Fibroblast of lung (primary cell): Measurements from ENCODE around the gene GPC5. TPM values are rescaled to one million over a fixed set of nuclear protein-coding genes. Genes with fewer than 3 reads are reported as not detected.

ENCODE experiments used
- DNase-seq, 2 donors: peaks; one replicate each; pipeline versions ENCODE4 v3.0.0 to v3.0.0-alpha.2; 2010; ENCODE audit warnings: low read depth in 2 of 2
- H2AFZ ChIP-seq: 2 replicates; pipeline ENCODE4 v1.5.1; 2012; ENCODE audit warnings: low read length, control low read depth, inconsistent platforms
- H3K27ac ChIP-seq: 2 replicates; pipeline ENCODE4 v1.5.1; 2011; ENCODE audit warnings: low read length, control low read depth; ENCODE audit not compliant: insufficient read depth
- H3K27me3 ChIP-seq: 2 replicates; pipeline ENCODE4 v1.5.1; 2011; ENCODE audit warnings: mild to moderate bottlenecking, low read length; ENCODE audit not compliant: control insufficient read depth, insufficient read depth
- H3K36me3 ChIP-seq: 2 replicates; pipeline ENCODE4 v1.5.1; 2011; ENCODE audit warnings: low read length; ENCODE audit not compliant: control insufficient read depth, insufficient read depth
- H3K4me1 ChIP-seq: 2 replicates; pipeline ENCODE4 v1.5.1; 2011; ENCODE audit warnings: low read length; ENCODE audit not compliant: control insufficient read depth, insufficient read depth; ENCODE audit errors: extremely low read depth
- H3K4me2 ChIP-seq: 2 replicates; pipeline ENCODE4 v1.5.1; 2011; ENCODE audit warnings: low read length, control low read depth; ENCODE audit not compliant: insufficient read depth; ENCODE audit errors: extremely low read depth
- H3K4me3 ChIP-seq, 4 experiments: fragments of 200-600 bp in 1 of 4; sonication (generic) in 1 of 4; replicated peaks in 1 of 4; 2 replicates each; pipeline ENCODE4 v1.5.1; 2011 to 2016; ENCODE audit warnings: low read length in 4 of 4, low read depth in 3 of 4, mild to moderate bottlenecking in 3 of 4, control low read depth in 2 of 4, inconsistent platforms in 1 of 4, mixed read lengths in 1 of 4; ENCODE audit not compliant: insufficient read depth in 1 of 4; ENCODE audit errors: control extremely low read depth in 1 of 4
- H3K79me2 ChIP-seq: 2 replicates; pipeline ENCODE4 v1.5.1; 2012; ENCODE audit warnings: mild to moderate bottlenecking, low read length, inconsistent platforms; ENCODE audit not compliant: control insufficient read depth, insufficient read depth
- H3K9ac ChIP-seq: 2 replicates; pipeline ENCODE4 v1.5.1; 2011; ENCODE audit warnings: mild to moderate bottlenecking, low read length, control low read depth; ENCODE audit not compliant: insufficient read depth
- H3K9me3 ChIP-seq: 2 replicates; pipeline ENCODE4 v1.5.1; 2012; ENCODE audit warnings: low read depth, low read length; ENCODE audit not compliant: control insufficient read depth, insufficient read depth
- H4K20me1 ChIP-seq: 2 replicates; pipeline ENCODE4 v1.5.1; 2011; ENCODE audit warnings: low read length; ENCODE audit not compliant: control insufficient read depth, insufficient read depth; ENCODE audit errors: extremely low read depth
- EZH2 ChIP-seq: IDR thresholded peaks from 2 replicates; pipeline ENCODE4 v1.5.1; 2012; ENCODE audit warnings: low read length, control low read depth, mild to moderate bottlenecking; ENCODE audit errors: missing control alignments
- polyA plus RNA-seq, 2 donors: library from polyadenylated mRNA; depleted of rRNA in 1 of 2; stranded (reverse) in 1 of 2; unstranded in 1 of 2; fragments of >200 nt; gene quantifications; 2 replicates each; pipeline ENCODE4 v1.2.1, GENCODE V29; 2011 to 2012; ENCODE audit warnings: missing spikeins in 1 of 2
- total RNA-seq: library from RNA; depleted of rRNA; stranded (reverse); fragments of >200 nt; gene quantifications from 2 replicates; pipeline ENCODE4 v1.2.1, GENCODE V29; 2014
- TF ChIP-seq, protein P1 (sequence below), 2 donors: IDR thresholded peaks in 1 of 2; conservative IDR thresholded peaks in 1 of 2; 1 replicate in 1 of 2; 2 replicates in 1 of 2; pipeline ENCODE4 v1.5.1; 2011 to 2012; ENCODE audit warnings: low read length in 2 of 2, control low read depth in 1 of 2, inconsistent platforms in 1 of 2, low read depth in 1 of 2, mild to moderate bottlenecking in 1 of 2

GPC5 gene
- total and polyA plus RNA-seq, 2 donors (not counting 1 experiment from before 2014, with no cell fraction given), result 0.17 TPM; not detected in 1

DNA sequence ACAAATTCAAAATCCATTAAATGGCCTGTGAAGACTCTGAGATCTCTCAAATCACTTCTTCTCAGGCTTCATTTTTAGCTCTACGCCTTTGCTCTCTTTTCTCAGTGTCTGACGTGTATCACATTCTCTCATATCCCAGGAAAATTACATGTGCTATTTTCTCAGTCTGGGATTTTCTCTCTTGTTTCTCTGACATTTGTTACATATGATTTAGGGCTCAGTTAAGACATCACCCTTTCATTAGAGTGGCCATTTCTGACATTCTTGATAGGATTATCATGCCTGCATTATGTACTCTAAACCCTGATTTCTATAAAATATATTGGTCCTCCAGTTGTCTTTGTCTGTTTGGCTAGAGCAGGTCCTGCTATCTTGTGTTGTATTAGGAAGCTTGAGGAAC lies 136.6 kb downstream of the GPC5 start:
- H3K4me2 ChIP-seq, result no peak overlapping the region
- H2AFZ ChIP-seq, result no peak overlapping the region
- H3K9ac ChIP-seq, result no peak overlapping the region
- H4K20me1 ChIP-seq, result no peaks in the 10 kb centered on the region
- H3K9me3 ChIP-seq, result peaks cover 1% of the 10 kb centered on the region
- no peak overlapping the region for H3K27ac ChIP-seq
- DNase-seq, result no peak
- no peaks in the 10 kb centered on the region for H3K27me3 ChIP-seq
- H3K36me3 ChIP-seq, result no peaks in the 10 kb centered on the region
- no peak for TF ChIP-seq EZH2
- TF ChIP-seq, protein P1, sequence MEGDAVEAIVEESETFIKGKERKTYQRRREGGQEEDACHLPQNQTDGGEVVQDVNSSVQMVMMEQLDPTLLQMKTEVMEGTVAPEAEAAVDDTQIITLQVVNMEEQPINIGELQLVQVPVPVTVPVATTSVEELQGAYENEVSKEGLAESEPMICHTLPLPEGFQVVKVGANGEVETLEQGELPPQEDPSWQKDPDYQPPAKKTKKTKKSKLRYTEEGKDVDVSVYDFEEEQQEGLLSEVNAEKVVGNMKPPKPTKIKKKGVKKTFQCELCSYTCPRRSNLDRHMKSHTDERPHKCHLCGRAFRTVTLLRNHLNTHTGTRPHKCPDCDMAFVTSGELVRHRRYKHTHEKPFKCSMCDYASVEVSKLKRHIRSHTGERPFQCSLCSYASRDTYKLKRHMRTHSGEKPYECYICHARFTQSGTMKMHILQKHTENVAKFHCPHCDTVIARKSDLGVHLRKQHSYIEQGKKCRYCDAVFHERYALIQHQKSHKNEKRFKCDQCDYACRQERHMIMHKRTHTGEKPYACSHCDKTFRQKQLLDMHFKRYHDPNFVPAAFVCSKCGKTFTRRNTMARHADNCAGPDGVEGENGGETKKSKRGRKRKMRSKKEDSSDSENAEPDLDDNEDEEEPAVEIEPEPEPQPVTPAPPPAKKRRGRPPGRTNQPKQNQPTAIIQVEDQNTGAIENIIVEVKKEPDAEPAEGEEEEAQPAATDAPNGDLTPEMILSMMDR (conservative IDR thresholded peaks at IDR 0.05 in 1 of 2, IDR thresholded peaks at IDR 0.05 in 1 of 2; ENCODE audit: low read depth in 1 of 2, low read length in 2 of 2), result no peak
- no peak overlapping the region for H3K4me3 ChIP-seq
- no peaks in the 10 kb centered on the region for H3K79me2 ChIP-seq
- H3K4me1 ChIP-seq, result no peaks in the 10 kb centered on the region

DNA sequence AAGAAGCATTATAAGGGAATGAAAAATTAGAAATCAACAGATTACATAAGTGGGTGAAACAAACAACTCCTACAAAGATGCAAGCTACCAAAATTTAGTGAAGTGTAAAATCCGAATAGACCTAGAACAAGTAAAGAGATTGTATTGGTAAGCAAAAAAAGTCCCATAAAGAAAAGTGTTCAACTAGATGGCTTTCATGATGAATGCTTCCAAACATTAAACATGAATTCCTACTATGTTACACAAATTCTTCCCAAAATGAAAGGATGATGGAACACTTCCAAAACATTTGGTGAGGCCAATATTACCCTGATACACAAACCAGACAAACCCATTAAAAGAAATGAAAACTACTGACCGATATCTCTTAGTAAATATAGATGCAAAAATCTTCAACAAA lies 139.0 kb downstream of the GPC5 start:
- no peak for DNase-seq
- TF ChIP-seq EZH2, result no peak
- TF ChIP-seq, protein P1 (conservative IDR thresholded peaks at IDR 0.05 in 1 of 2, IDR thresholded peaks at IDR 0.05 in 1 of 2; ENCODE audit: low read depth in 1 of 2, low read length in 2 of 2), result no peak
- H3K4me1 ChIP-seq, result no peaks in the 10 kb centered on the region
- H3K79me2 ChIP-seq, result no peaks in the 10 kb centered on the region
- no peak overlapping the region for H2AFZ ChIP-seq
- no peaks in the 10 kb centered on the region for H4K20me1 ChIP-seq
- no peak overlapping the region for H3K4me3 ChIP-seq
- H3K27me3 ChIP-seq, result no peaks in the 10 kb centered on the region
- H3K36me3 ChIP-seq, result no peaks in the 10 kb centered on the region
- no peak overlapping the region for H3K4me2 ChIP-seq
- peaks cover 1% of the 10 kb centered on the region for H3K9me3 ChIP-seq
- H3K9ac ChIP-seq, result no peak overlapping the region
- H3K27ac ChIP-seq, result no peak overlapping the region

DNA sequence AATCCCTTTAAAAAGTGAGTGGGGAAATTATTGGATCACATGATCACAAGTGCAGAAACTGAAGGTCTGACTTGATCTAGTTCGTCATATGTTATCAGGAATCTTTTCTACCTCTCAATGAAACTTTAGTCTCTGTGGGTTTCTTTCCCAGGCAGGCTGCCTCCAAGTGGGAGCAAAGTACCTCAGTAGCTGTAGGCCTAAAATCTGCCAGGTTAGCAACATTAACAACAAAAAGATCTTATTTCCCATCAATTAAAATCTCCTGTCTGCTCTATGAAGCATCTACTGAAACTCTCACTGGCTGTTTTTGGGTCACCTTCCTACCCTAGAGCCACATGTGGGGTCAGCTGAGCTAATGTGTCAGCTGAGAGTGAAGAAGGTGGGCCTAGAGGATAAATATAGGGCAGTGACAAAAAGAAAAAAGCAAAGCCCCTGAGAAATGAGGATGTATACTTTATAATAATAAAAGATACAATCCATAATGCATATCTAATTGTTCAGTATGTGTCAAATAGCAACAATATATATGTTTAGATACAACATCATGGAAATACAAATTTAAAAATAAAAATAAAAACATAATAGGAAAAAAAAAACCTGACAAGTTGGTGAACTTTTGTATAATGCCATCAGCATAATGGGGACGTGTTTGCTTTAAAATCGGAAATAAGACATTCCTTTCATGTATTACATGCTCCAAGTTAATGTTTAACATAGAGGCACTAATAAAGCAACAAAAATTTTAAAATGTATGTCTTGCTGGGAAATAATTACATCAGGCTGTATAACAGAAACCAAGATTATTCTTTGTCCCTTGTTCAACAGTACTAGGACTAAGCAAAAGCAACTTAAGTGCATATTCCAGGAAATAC lies 141.1 kb downstream of the GPC5 start:
- no peaks in the 10 kb centered on the region for H4K20me1 ChIP-seq
- H3K27ac ChIP-seq, result no peak overlapping the region
- no peaks in the 10 kb centered on the region for H3K27me3 ChIP-seq
- no peaks in the 10 kb centered on the region for H3K79me2 ChIP-seq
- no peaks in the 10 kb centered on the region for H3K36me3 ChIP-seq
- H2AFZ ChIP-seq, result no peak overlapping the region
- no peak overlapping the region for H3K9ac ChIP-seq
- no peak overlapping the region for H3K4me3 ChIP-seq
- H3K9me3 ChIP-seq, result peaks cover 1% of the 10 kb centered on the region
- no peak for DNase-seq
- no peaks in the 10 kb centered on the region for H3K4me1 ChIP-seq
- TF ChIP-seq, protein P1 (conservative IDR thresholded peaks at IDR 0.05 in 1 of 2, IDR thresholded peaks at IDR 0.05 in 1 of 2; ENCODE audit: low read depth in 1 of 2, low read length in 2 of 2), result no peak
- no peak for TF ChIP-seq EZH2
- no peak overlapping the region for H3K4me2 ChIP-seq
